Measurements from ENCODE around the gene COL27A1.

- no peak for TF ChIP-seq CTCF (IDR thresholded peaks at IDR 0.05; ENCODE audit: poor library complexity)
- TF ChIP-seq EZH2phosphoT487 (IDR thresholded peaks at IDR 0.05; ENCODE audit: low read depth, severe bottlenecking, unreplicated experiment) = no peak
Observed at GRCh38 chr9:114196117-114196516, 40.8 kb downstream of the COL27A1 start.
